Choroid plexus epithelial cell (primary cell): Measurements from ENCODE around the gene RACGAP1.

ENCODE experiments used
- DNase-seq: peaks from one replicate; pipeline ENCODE4 v3.0.0-alpha.2; 2010; ENCODE audit warnings: low read depth
- H3K4me3 ChIP-seq: 2 replicates; pipeline ENCODE4 v1.5.1; 2011; ENCODE audit warnings: low read depth, mild to moderate bottlenecking, control low read depth, low read length, moderate library complexity
- TF ChIP-seq, protein P1 (sequence below): conservative IDR thresholded peaks from 2 replicates; pipeline ENCODE4 v1.5.1; 2011; ENCODE audit warnings: low read depth, mild to moderate bottlenecking, control low read depth, inconsistent platforms, low read length, moderate library complexity

RACGAP1 gene

DNA sequence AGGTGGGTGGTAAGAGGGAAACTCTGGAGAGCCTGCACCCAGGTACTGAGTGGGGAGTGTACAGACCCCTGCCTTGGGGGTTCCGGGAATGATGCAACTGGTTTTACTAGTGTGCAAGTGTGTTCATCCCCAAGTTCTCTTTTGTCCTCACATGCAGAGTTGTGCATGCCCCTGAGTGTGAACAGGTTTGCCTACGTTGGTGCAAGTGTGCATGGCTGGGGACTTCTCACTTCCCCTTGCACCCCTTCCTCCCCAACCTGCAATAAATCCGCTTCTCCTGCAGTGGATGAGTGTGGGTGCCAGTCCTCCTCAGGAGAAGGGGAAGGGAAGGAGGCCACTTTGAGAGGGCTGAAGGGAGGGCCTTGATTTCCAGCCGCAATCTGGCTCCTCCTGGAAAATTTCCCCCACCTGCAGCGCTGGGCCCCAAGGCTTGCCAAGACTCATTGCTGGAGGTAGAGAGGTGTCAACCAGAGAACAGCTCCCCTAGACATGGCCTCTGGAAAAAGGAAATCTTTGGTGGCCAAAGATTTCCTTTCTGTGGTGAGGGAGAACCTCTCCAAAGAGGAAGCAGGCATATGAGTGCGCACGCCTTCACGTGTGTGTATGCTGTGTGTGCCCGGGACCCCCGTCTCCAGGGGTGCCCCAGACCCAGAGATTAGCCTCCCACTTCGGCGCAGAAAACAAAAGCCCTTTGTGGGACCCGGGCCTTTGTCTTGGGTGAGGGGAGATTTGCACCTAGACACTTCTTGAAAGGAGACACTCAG is 69.2 kb downstream of the RACGAP1 start:
- DNase-seq = no peak
- no peak overlapping the region for H3K4me3 ChIP-seq
- TF ChIP-seq, protein P1, sequence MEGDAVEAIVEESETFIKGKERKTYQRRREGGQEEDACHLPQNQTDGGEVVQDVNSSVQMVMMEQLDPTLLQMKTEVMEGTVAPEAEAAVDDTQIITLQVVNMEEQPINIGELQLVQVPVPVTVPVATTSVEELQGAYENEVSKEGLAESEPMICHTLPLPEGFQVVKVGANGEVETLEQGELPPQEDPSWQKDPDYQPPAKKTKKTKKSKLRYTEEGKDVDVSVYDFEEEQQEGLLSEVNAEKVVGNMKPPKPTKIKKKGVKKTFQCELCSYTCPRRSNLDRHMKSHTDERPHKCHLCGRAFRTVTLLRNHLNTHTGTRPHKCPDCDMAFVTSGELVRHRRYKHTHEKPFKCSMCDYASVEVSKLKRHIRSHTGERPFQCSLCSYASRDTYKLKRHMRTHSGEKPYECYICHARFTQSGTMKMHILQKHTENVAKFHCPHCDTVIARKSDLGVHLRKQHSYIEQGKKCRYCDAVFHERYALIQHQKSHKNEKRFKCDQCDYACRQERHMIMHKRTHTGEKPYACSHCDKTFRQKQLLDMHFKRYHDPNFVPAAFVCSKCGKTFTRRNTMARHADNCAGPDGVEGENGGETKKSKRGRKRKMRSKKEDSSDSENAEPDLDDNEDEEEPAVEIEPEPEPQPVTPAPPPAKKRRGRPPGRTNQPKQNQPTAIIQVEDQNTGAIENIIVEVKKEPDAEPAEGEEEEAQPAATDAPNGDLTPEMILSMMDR = no peak

DNA sequence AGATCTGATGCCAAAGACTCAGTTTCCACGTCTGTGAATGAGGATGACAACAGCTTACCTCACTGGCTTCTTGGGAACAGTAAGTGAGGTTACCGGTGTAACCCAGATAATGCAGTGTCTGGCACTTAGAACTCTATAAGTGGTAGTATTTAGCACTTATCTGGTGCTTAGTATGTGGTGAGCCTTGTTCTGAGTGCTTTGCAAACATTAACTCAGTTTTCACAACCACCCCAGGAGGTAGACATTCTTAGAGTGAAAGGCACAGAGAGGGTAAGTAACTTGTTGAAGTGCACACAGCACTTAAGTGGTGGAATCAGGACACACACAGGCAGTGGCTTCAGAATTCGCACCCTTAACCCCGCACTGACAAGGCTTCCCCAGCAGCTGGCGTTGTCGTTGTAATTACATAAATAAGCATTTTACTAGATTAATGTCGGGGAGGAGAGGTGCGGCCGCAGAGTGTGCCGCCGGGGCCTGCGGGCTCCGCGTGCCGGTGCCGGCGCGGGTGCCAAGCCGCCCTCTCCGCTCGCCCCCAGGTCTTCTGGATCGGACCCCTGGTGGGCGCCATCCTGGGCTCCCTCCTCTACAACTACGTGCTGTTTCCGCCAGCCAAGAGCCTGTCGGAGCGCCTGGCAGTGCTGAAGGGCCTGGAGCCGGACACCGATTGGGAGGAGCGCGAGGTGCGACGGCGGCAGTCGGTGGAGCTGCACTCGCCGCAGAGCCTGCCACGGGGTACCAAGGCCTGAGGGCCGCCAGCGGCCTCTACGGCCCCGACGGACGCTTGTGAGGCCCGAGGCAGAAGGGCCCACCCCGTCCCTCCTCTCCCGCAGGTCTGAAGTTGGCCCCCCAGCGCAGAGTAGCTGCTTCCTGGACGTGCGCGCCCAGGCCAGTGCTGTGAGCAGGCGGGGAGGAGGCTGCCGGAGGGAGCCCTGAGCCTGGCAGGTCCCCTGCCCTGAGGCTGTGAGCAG is 70.1 kb downstream of the RACGAP1 start:
- H3K4me3 ChIP-seq = no peak overlapping the region
- TF ChIP-seq, protein P1 = peak; percentile 4
- DNase-seq = no peak

DNA sequence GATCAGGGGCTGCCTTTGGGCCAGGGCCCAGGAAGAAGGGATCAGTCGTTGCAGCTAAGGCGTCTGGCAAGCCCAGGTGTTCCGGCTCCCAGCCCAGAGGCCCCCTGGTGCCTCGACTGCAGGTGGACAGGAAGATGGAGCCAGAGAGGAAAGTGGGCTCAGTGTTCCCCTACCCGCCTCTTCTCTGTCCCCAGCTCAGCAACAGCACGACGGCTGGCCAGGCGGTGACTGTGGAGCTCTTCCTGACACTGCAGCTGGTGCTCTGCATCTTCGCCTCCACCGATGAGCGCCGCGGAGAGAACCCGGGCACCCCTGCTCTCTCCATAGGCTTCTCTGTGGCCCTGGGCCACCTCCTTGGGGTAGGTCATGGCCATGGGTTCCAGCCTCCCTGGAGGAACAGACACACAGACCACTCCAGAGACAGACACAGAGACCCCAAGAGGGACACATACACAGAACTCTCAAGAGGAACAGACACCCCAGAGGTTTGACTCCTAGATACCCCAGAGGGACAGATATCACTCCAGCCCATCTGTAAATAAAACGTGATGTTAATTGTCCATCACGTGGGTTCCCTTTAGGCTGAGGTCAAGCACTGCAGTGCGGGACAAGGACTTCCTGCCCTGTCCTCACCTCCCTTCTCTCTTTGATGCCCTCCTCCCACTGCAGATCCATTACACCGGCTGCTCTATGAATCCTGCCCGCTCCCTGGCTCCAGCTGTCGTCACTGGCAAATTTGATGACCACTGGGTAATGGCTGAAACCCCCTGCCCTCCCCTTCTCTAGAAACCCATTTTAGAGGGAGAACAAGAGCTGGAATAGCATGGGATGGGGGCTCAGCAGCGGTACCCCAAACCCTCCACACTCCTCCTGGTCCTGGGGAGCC is 71.1 kb downstream of the RACGAP1 start:
- H3K4me3 ChIP-seq = no peak overlapping the region
- no peak for DNase-seq
- TF ChIP-seq, protein P1 = no peak

DNA sequence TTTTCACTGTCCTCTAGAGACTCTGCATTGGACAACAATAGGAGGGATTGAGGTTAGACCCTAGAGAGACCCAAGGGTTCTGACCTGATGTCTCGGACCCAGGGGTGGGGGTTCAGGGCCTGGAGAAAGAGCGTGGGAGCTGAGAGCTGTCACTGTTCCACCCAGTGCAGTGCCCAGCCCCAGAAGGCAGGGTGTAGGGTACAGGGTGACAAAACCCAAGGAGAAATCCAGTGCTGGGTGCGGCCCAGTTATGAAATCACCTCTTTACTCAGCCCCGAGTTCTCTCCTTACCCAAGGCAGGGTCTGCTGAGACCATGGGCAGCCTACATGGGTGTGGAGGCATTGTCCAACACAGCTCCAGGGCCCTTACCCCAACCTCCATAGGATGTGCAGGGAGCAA is 72.1 kb downstream of the RACGAP1 start:
- H3K4me3 ChIP-seq = no peak overlapping the region
- no peak for DNase-seq
- TF ChIP-seq, protein P1 = no peak

DNA sequence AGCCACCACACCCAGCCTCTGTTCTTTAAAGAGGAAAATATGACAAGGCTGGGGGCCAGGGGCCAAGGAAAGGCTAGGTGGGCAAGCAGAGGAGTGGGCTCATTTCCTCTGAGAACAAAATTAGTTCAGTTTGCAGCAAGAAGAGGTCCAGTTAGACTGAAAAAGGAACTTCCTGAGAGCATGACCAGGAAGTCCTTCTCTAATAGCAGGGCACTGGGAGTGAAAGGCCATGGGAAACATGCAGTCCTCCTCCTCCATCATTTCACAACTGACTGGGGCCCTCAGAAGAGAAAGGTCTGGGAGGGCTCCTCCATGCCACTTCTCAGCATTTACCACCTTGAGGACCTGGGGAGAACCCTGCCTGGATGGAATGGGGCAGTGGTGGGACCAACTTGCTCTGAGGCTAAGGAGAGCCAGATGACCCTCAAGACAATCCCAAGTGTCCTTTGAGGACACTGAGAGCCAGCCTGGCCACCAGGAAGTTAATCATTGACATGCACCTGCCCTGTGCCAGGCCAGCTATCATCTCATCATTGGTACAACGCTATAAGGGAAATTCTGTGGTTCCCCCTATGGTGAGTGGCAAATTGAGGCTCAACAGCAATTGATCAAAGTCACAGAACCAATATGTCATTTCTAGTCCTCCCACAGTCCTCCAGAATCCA is 72.8 kb downstream of the RACGAP1 start:
- TF ChIP-seq, protein P1 = no peak
- H3K4me3 ChIP-seq = no peak overlapping the region
- DNase-seq = no peak
